ENCODE measurements around the gene LRRC27.

The LRRC27 gene

DNA sequence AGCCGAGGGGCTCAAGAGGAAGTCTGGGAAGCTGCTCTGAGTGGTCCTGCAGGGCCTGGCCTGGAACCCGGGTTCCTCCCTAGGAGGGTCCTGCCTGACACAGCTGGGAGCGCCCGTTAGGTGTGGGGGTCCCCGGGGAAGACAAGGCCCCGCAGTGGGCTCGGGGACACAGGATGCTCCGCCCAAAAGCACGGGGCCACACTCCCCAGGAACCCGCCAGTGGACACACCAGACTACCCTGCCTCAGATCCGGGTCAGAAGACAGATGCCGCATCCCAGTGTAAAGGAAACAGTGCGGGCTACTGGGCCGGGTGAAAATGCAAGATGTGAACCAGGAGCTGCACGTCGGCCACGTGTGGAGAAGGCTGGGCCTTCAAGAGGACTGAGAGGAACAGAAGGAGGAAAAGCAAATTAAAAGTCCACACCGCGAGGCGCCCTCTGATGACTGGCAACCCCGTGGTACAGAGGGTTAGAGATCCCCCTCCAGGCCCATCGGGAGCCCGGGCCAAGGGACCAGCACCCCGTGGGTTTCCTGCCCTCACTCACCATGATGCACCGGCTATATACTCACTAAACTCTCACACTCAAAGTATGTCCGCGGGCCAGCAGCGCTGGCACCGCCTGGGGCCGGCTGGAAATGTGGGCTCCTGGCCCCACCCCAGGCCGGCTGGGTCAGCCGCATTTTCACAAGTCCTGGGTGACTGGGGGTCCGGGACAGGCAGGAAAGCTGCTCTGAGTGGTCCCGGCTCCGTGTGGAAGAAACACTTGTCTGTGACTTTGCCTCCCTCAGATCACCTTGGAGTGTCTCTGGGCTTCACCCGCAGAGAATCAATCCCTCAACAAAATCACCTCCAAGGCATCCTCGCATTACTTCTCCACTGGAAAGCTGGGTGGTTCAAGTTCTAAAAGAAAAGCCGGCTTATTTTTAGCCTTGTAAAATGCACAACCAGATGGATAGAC is 30.3 kb upstream of the LRRC27 start:
- DNase-seq (ENCODE audit: low spot score) = no peak

- no peak for DNase-seq (ENCODE audit: low spot score)
Measured at GRCh38 chr10:132302421-132303310, 29.3 kb upstream of the LRRC27 start.

- no peak for DNase-seq (ENCODE audit: low spot score)
Measured at GRCh38 chr10:132303361-132304115, 28.5 kb upstream of the LRRC27 start.

DNA sequence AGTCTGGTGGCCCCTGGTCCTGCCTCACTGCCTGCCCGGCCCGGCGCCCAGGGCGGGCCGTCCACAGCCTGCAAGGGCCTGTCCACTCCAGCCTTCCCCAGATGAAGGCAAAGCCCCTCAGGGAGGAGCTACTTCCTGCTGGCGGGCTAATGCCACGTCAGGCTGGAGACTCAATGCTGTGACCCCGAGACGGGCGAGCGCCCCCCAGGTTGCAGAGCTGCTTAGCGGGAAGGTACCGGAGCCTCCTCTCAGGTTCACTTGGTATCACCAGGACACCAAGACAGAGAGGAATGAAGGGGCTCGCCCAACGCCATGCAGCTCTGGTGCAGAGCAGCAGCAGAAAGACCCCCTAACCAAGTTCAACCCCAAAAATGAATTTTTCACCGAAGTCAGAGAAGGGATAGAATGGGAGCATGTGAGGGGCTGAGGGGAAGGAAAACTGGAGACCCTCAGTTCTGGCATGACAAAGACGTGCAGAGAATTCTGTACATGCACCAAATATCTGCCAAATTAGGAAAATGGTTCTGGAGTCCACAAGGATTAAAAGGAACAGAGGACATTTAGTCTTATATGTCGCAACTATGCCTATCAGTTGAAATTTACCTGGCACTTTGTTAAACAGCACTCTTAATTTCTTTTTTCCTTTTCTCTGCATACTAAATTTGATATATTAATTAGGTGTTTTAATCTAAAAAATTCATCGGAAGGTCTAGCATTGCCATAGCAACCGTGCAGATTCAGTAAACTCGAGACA is 27.1 kb upstream of the LRRC27 start:
- no peak for DNase-seq (ENCODE audit: low spot score)

- DNase-seq (ENCODE audit: low spot score) = no peak
Measured at GRCh38 chr10:132305654-132306342, 26.2 kb upstream of the LRRC27 start.

DNA sequence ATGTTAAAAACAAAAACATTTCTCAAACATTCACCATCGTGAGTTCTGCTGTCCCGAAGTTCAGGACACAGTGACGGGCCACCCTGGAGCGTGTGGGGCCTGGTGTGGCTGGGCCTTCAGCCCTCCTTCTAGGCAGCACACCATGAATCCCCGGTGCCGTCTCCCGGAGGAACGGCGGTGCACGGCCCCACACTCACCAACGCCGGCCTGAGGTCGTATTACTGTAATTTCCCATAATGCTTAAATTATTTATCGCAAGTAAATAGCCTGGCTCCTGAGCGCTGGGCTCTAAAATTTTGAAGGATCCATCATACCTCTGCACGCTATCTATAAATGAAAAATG is 25.7 kb upstream of the LRRC27 start:
- DNase-seq (ENCODE audit: low spot score) = no peak

DNA sequence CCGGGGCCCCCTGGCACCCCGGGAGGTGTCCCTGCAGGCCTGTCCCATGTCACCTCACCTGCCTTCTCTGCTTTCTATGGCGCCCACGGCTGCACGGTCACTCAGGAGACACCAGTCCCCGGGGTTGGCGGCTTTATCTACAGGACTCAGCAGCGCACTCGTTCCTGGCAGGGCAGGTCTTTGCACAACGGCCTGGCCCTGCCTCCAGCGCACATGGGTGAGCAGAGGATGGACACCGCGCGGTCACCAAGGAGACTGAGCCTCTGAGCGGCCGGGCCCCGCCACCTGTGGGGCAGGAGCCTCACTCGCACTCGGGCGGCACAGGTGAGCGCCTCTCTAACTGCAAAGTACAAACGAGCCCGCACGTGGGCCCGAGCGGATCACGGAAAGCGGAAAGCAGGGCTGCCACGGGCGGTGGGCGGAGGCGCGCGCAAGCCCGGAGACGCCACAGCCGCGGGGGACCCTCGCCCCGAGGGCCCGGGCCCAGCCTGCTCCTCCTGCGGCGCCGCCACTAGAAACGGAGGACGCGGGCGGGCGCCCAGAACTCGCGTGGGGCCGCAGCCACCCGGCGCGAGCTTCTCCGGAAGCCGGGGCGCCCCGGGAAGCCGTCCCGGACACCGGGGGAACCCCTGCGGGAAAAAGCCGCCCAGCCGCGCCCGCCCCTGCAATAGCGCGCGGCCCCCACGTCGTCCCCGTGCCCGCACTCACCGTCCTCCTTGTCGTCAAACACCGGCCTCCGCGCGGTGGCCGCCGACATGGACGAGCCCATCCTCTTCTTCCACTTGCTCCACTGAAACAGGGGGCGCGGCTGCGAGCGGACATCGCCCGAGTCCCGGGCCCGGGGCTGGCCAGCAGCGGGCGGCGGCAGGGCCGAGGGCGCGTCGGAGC is 24.9 kb upstream of the LRRC27 start:
- DNase-seq (ENCODE audit: low spot score) = no peak

GRCh38 chr10:132307823-132308586 is 24.0 kb upstream of the LRRC27 start, which contains the start of gene STK32C:
STK32C (minus strand) TSS chr10:132307950; CDS start chr10:132307833, 117 bp downstream.
- peak; percentile 87 for DNase-seq (ENCODE audit: low spot score)

DNA sequence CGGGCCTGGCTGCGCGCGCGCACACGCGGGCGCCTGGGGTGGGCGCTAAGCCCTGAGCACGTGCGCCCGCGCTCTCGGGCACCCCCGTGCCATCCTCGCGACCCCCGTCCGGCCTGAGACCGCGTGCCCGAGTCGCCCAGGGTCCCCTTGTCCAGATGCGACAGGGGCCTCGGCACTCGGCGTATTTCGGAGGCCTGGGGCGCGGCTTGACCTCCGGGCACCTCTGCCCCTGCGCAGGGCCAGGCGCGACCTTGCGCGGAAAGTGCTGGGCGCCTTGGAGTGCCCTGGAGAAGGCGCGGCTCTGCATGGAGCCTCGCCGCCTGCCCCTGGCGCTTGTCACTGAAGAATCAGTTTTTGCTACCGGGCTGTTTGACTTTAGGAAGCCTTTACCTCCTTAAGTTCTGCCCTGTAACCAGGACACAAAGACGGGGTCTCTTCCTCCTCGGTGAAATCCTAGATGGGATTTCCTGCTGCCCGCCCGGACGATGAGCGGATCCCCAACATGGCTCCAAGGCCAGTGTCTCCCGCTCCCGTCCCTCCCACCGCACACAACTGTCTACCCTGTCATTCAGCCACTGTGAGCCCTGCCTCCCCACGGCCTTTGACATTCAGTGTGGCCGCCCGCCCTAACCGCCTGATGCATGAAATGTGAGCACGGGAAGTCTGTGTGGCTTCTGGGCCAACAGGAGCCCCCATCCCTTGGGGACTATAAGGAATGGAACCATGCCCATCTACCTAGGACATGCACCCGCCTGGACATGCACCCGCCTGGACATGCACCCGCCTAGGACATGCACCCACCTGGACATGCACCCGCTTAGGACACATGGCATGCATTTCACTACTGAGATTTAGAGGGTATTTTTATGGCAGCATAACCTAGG is 23.2 kb upstream of the LRRC27 start:
- DNase-seq (ENCODE audit: low spot score) = no peak

DNA sequence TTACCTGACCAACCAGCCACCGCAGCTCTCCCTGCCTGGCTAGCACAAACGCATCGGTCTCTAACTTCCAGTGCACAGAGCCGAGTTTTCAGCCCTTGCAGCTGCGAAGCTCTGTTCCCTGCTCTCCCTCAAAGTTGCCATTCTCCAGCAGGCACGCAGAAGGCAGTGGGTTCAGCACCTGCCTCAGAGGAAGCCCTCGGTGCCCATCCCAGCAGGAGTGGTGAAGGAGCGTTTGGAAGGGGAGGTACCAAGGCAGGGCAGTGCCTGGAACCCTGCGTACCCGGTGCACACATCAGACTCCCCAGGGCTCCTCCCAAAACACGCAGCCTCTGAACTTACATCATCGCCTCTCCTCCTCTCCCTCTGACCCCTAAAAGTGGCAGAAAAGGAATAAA is 22.5 kb upstream of the LRRC27 start:
- no peak for DNase-seq (ENCODE audit: low spot score)

GRCh38 chr10:132309879-132310591 is 22.0 kb upstream of the LRRC27 start:
- no peak for DNase-seq (ENCODE audit: low spot score)

GRCh38 chr10:132310701-132311337 is 21.2 kb upstream of the LRRC27 start:
- DNase-seq (ENCODE audit: low spot score) = no peak

GRCh38 chr10:132311338-132311939 is 20.6 kb upstream of the LRRC27 start:
- DNase-seq (ENCODE audit: low spot score) = no peak

- no peak for DNase-seq (ENCODE audit: low spot score)
Measured at GRCh38 chr10:132313305-132313704, 18.7 kb upstream of the LRRC27 start.

GRCh38 chr10:132313865-132314264 is 18.1 kb upstream of the LRRC27 start:
- no peak for DNase-seq (ENCODE audit: low spot score)

GRCh38 chr10:132314336-132314735 is 17.7 kb upstream of the LRRC27 start:
- DNase-seq (ENCODE audit: low spot score) = no peak

Measured in hematopoietic multipotent progenitor cell treated with erythropoietin and hydrocortisone succinate and interleukin-3 and kit ligand, for 17 days (in vitro differentiated cells).